Activated naive CD4-positive, alpha-beta T cell treated with anti-CD3 and anti-CD28 coated beads, Interleukin-2, amount 10 ng/mL, durations not matched to agents 7 days and 5 days (primary cell): ENCODE data around the gene UBD.

Source experiments
- CTCF ChIA-PET: fragments of 350-600 bp; sonication (Branson Sonifier 250); formaldehyde crosslinking; loops from one replicate; lab custom pipeline; 2021; ENCODE audit warnings: antibody characterized with exemption; lab: Charles Lee
- DNase-seq: peaks from one replicate; pipeline ENCODE4 v3.0.0-alpha.2; 2020
- H3K27ac Mint-ChIP-seq: one replicate; pipeline ENCODE4 v1.8.0; 2021; ENCODE audit warnings: mild to moderate bottlenecking, moderate library complexity, mixed read lengths
- H3K27me3 Mint-ChIP-seq: one replicate; pipeline ENCODE4 v1.8.0; 2021; ENCODE audit warnings: mild to moderate bottlenecking, mixed read lengths
- H3K36me3 Mint-ChIP-seq: one replicate; pipeline ENCODE4 v1.8.0; 2021; ENCODE audit warnings: mixed read lengths
- H3K4me1 Mint-ChIP-seq: one replicate; pipeline ENCODE4 v1.8.0; 2021; ENCODE audit warnings: mixed read lengths
- H3K4me3 Mint-ChIP-seq: one replicate; pipeline ENCODE4 v1.8.0; 2021; ENCODE audit warnings: mild to moderate bottlenecking, moderate library complexity, mixed read lengths
- H3K9me3 Mint-ChIP-seq: one replicate; pipeline ENCODE4 v1.8.0; 2021; ENCODE audit warnings: mixed read lengths

Gene UBD

GRCh38 chr6:29559524-29560287 lies at the start of gene UBD:
Gene UBD (minus strand): TSS chr6:29559732. CDS start chr6:29559701, 31 bp downstream.
- DNase-seq, result no peak
- Mint-ChIP-seq H3K4me1 (peaks cover 3% of the 10 kb centered on the region), H3K4me3 (no peak within 1 kb of the TSS), H3K27ac (no peak within 1 kb of the TSS), H3K27me3 (peaks cover 40% of the 10 kb centered on the region), H3K36me3 (no peaks in the 10 kb centered on the region), H3K9me3 (no peaks in the 10 kb centered on the region)
- CTCF ChIA-PET, result interaction anchor here (1.3 kb wide), 1 partner anchor 30 kb away, joined by 4 read pairs; no protein-coding TSS in a partner anchor

DNA sequence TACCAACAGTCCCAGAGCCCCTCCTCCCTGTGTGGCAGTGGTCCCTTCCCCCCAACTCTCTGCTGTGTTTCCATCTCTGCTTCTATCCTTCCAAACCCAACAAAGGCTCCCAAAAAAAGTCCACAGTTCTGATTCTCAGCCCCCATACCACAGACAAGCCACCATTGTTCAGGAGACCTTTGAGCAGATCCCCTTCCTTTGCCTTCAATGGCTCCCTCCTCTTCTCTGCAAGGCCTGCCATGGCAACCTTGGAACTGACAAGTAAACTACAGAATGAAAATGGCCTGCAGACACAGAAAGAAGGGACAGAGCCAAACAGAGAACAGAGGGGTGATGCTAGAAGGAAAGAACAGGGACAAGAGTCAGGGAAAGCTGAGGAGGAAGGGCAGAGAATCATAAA lies 48.6 kb upstream of the UBD start:
- H3K27ac Mint-ChIP-seq, result no peak overlapping the region
- CTCF ChIA-PET, result no interaction called here
- DNase-seq, result no peak
- H3K36me3 Mint-ChIP-seq, result peaks cover 13% of the 10 kb centered on the region
- H3K4me1 Mint-ChIP-seq, result no peaks in the 10 kb centered on the region
- no peaks in the 10 kb centered on the region for H3K9me3 Mint-ChIP-seq
- no peaks in the 10 kb centered on the region for H3K27me3 Mint-ChIP-seq
- H3K4me3 Mint-ChIP-seq, result no peak overlapping the region

DNA sequence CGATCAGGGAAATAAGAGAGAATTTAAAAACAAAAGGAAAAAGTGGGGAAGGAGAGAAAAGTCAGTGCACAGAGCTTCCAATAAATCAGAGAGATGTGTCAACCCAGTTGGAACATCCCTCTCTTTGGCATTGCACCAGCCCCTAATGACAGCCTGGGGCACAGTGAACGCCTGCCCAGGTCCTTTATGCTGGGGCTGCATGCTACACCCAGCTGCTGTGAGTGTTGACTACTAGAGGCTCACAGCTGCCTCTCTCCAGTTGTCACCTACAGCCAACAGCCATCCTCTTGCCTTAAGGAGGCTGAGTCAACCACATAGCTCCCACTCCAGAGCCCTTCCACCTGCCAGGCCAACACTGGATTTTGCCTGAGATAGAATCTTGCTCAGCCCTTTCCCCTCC lies 44.4 kb upstream of the UBD start:
- CTCF ChIA-PET, result interaction anchor here (1.5 kb wide), 1 partner anchor 50 kb away, joined by 3 read pairs; no protein-coding TSS in a partner anchor
- no peak overlapping the region for H3K27ac Mint-ChIP-seq
- H3K9me3 Mint-ChIP-seq, result no peaks in the 10 kb centered on the region
- no peaks in the 10 kb centered on the region for H3K4me1 Mint-ChIP-seq
- no peaks in the 10 kb centered on the region for H3K27me3 Mint-ChIP-seq
- peaks cover 3% of the 10 kb centered on the region for H3K36me3 Mint-ChIP-seq
- no peak for DNase-seq
- no peak overlapping the region for H3K4me3 Mint-ChIP-seq

- no peak overlapping the region for H3K4me3 Mint-ChIP-seq
- H3K36me3 Mint-ChIP-seq, result peaks cover 3% of the 10 kb centered on the region
- CTCF ChIA-PET, result interaction anchor here (1.2 to 1.5 kb wide), 3 partner anchors 8 to 50 kb away, joined by 3 read pairs; no protein-coding TSS in a partner anchor
- H3K27me3 Mint-ChIP-seq, result no peaks in the 10 kb centered on the region
- no peaks in the 10 kb centered on the region for H3K4me1 Mint-ChIP-seq
- no peak for DNase-seq
- no peak overlapping the region for H3K27ac Mint-ChIP-seq
- no peaks in the 10 kb centered on the region for H3K9me3 Mint-ChIP-seq
Measured at GRCh38 chr6:29603456-29603855, 43.9 kb upstream of the UBD start.

DNA sequence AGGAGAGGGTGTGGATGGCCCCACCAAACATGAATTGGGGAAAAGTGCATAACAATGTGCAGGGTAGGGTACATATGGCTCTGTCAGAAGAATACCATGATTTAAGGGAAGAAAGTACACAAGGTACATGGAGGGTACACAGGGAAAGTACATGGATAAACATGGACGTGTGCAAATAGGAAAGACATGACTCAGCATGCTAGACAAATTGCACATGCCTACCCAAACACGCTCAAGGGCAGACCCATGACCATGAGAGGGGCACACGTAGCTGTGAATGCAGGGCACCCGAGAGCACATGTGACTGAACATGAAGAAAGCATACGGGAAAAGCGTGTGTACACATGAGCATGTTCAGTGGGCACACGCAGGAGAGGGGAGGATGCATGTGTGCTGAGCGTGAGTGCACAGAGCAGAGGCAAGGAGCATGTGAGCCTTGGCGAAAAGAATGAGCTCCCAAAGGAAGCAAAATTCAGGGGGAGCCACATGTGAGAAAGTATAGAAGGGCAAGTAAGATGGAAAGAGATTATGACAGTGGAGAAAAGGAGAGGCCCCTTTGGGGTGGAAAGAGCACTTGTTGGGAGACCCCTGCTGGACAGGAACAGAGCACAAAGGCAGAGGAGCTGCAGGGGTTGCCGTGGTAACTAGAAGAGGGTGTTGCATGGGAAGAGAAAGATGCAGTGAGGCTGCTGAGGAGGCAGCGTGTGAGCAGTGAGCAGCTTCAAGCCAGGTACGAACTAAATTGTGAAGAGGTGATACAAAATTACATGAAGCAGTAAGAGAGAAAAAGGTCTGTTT lies 43.2 kb upstream of the UBD start:
- H3K9me3 Mint-ChIP-seq, result no peaks in the 10 kb centered on the region
- CTCF ChIA-PET, result interaction anchor here (1.2 to 1.5 kb wide), 3 partner anchors 9 to 51 kb away, joined by 3 read pairs; no protein-coding TSS in a partner anchor
- no peak overlapping the region for H3K4me3 Mint-ChIP-seq
- H3K27me3 Mint-ChIP-seq, result no peaks in the 10 kb centered on the region
- H3K4me1 Mint-ChIP-seq, result no peaks in the 10 kb centered on the region
- H3K27ac Mint-ChIP-seq, result no peak overlapping the region
- DNase-seq, result peak; percentile 27
- H3K36me3 Mint-ChIP-seq, result peaks cover 3% of the 10 kb centered on the region

- no peak for DNase-seq
- Mint-ChIP-seq H3K27ac (no peak overlapping the region), H3K4me1 (no peaks in the 10 kb centered on the region), H3K36me3 (no peaks in the 10 kb centered on the region), H3K4me3 (no peak overlapping the region), H3K9me3 (no peaks in the 10 kb centered on the region), H3K27me3 (no peaks in the 10 kb centered on the region)
- CTCF ChIA-PET, result no interaction called here
Measured at GRCh38 chr6:29598172-29598747, 38.7 kb upstream of the UBD start.

DNA sequence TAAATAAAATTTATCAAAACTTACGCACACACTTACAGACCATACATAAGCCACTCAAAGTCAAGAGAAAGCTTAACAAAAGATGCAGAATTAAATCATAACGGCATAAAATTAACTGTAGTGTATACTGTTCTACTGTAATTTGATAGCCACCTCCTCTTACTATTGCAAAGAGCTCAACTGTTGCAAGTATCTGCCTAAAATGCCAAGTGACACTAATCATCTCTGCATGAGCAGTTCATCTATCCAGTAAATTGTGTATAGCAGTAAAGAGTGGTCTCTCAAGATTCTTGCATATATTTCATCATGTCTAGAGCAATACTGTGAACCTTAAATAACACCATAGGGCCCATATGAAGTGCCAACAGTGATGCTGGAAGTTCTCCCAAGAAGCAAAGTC lies 37.7 kb upstream of the UBD start:
- Mint-ChIP-seq H3K27ac (no peak overlapping the region), H3K4me3 (no peak overlapping the region), H3K4me1 (no peaks in the 10 kb centered on the region), H3K36me3 (no peaks in the 10 kb centered on the region), H3K27me3 (peaks cover 10% of the 10 kb centered on the region), H3K9me3 (no peaks in the 10 kb centered on the region)
- CTCF ChIA-PET, result interaction anchor here (1.2 kb wide), 1 partner anchor 56 kb away, joined by 3 read pairs; no protein-coding TSS in a partner anchor
- DNase-seq, result no peak

GRCh38 chr6:29596381-29596900 lies 36.9 kb upstream of the UBD start:
- no peaks in the 10 kb centered on the region for H3K4me1 Mint-ChIP-seq
- H3K9me3 Mint-ChIP-seq, result no peaks in the 10 kb centered on the region
- H3K36me3 Mint-ChIP-seq, result no peaks in the 10 kb centered on the region
- CTCF ChIA-PET, result interaction anchor here (1.2 kb wide), 1 partner anchor 57 kb away, joined by 3 read pairs; no protein-coding TSS in a partner anchor
- no peak for DNase-seq
- H3K4me3 Mint-ChIP-seq, result no peak overlapping the region
- H3K27me3 Mint-ChIP-seq, result peaks cover 13% of the 10 kb centered on the region
- no peak overlapping the region for H3K27ac Mint-ChIP-seq

GRCh38 chr6:29593199-29593855 lies 33.8 kb upstream of the UBD start:
- CTCF ChIA-PET, result interaction anchor here (0.6 to 0.7 kb wide), 2 partner anchors 116 to 245 kb away, joined by 3 read pairs; no protein-coding TSS in a partner anchor
- Mint-ChIP-seq H3K4me3 (no peak overlapping the region), H3K36me3 (no peaks in the 10 kb centered on the region), H3K9me3 (no peaks in the 10 kb centered on the region), H3K27me3 (peaks cover 21% of the 10 kb centered on the region), H3K27ac (no peak overlapping the region), H3K4me1 (no peaks in the 10 kb centered on the region)
- DNase-seq, result no peak

DNA sequence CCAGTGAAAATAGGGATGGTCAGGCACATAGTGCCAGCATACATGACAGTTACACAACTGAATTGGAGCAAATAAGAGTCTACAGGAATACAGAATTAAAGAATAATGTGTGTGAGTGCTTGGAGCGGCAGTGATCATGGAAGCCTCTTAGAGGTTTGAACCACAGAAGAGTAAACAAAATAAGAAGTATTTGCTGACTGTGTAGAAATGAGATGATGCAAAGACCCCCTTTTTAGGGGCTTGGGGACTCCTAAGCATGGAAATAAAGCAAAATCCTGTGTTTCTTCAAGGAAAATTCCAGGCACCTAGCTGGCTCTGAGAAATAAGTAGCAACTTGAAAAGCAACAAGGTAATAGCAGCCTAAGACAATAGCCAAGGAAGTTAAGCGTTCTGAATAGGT lies 32.1 kb upstream of the UBD start:
- H3K27me3 Mint-ChIP-seq, result peaks cover 32% of the 10 kb centered on the region
- no peaks in the 10 kb centered on the region for H3K4me1 Mint-ChIP-seq
- no peak for DNase-seq
- no peak overlapping the region for H3K27ac Mint-ChIP-seq
- CTCF ChIA-PET, result no interaction called here
- no peaks in the 10 kb centered on the region for H3K36me3 Mint-ChIP-seq
- H3K4me3 Mint-ChIP-seq, result no peak overlapping the region
- H3K9me3 Mint-ChIP-seq, result no peaks in the 10 kb centered on the region

- H3K36me3 Mint-ChIP-seq, result no peaks in the 10 kb centered on the region
- CTCF ChIA-PET, result interaction anchor here (1.4 kb wide), 1 partner anchor 31 kb away, joined by 4 read pairs; the partner anchor contains the start of gene UBD
- no peak overlapping the region for H3K4me3 Mint-ChIP-seq
- H3K9me3 Mint-ChIP-seq, result no peaks in the 10 kb centered on the region
- peaks cover 36% of the 10 kb centered on the region for H3K27me3 Mint-ChIP-seq
- DNase-seq, result no peak
- no peaks in the 10 kb centered on the region for H3K4me1 Mint-ChIP-seq
- H3K27ac Mint-ChIP-seq, result no peak overlapping the region
Measured at GRCh38 chr6:29590218-29590808, 30.8 kb upstream of the UBD start.

DNA sequence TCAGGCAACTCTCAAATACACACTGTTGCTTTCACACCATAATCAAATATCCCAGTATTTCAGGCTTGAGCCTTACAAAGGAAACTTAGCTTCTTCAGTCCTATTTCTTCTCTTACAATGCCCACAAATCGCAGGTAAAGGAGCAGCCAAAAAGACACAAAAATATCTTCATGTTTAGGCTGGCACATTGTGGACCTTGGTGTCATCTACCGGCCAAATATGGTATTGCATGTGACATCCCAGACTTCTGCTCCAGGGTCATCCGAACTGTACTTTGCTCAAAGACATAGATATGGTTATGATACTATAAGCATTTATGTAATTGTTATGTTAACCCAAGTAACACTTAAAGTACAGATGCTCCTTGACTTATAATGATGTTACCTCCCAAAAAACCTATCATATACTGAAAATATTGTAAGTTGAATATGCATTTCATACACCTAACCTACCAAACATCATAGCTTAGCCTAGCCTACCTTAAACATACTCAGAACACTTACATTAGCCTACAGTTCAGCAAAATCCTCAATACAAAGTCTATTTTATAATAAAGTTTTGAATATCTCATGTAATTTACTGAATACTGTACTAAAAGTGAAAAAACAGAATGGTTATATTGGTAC lies 30.0 kb upstream of the UBD start:
- Mint-ChIP-seq H3K4me1 (no peaks in the 10 kb centered on the region), H3K9me3 (no peaks in the 10 kb centered on the region), H3K36me3 (no peaks in the 10 kb centered on the region), H3K27me3 (peaks cover 36% of the 10 kb centered on the region), H3K4me3 (no peak overlapping the region), H3K27ac (no peak overlapping the region)
- DNase-seq, result peak; percentile 67
- CTCF ChIA-PET, result interaction anchor here (1.4 kb wide), 1 partner anchor 31 kb away, joined by 4 read pairs; the partner anchor contains the start of gene UBD

GRCh38 chr6:29584821-29585220 lies 25.3 kb upstream of the UBD start, which contains the start of gene OR2H2:
Gene OR2H2 (plus strand): TSS chr6:29585121. CDS start chr6:29587945, 2,824 bp downstream.
- Mint-ChIP-seq H3K4me1 (no peaks in the 10 kb centered on the region), H3K4me3 (no peak within 1 kb of the TSS), H3K9me3 (no peaks in the 10 kb centered on the region), H3K27me3 (peaks cover 31% of the 10 kb centered on the region), H3K36me3 (no peaks in the 10 kb centered on the region), H3K27ac (no peak within 1 kb of the TSS)
- DNase-seq, result no peak
- CTCF ChIA-PET, result interaction anchor here (0.9 kb wide), 1 partner anchor 97 kb away, joined by 3 read pairs; no protein-coding TSS in a partner anchor
